K562 (cell line): ENCODE results near the gene BAIAP3. TPM values are rescaled to one million over a fixed set of nuclear protein-coding genes. Genes with fewer than 3 reads are reported as not detected.

Source experiments
- CEBPG ChIP-seq, 3 experiments: fragments of 200-800 bp in 1 of 3; sonication (Bioruptor generic) in 1 of 3; sonication (generic) in 1 of 3; formaldehyde crosslinking in 1 of 3; IDR thresholded peaks in 2 of 3; conservative IDR thresholded peaks in 1 of 3; 2 replicates each; pipeline versions ENCODE4 v1.6.1 to v1.8.0; 2016 to 2022; ENCODE audit warnings: missing compliant biosample characterization in 2 of 3, missing genetic modification characterization in 2 of 3, mild to moderate bottlenecking in 1 of 3, missing genetic modification reagents in 1 of 3
- E2F3 ChIP-seq: fragments of 250-450 bp; sonication (Bioruptor Pico); IDR thresholded peaks from 2 replicates; pipeline ENCODE4 v1.4.0; 2020; ENCODE audit warnings: mild to moderate bottlenecking
- NCOA4 ChIP-seq: fragments of 450-650 bp; IDR thresholded peaks from 2 replicates; pipeline ENCODE4 v1.6.1; 2018; ENCODE audit warnings: mild to moderate bottlenecking; ENCODE audit not compliant: partially characterized antibody
- SIN3B ChIP-seq: fragments of 450-650 bp; IDR thresholded peaks from 2 replicates; pipeline ENCODE4 v1.6.1; 2017; ENCODE audit warnings: low read depth, mild to moderate bottlenecking, moderate library complexity
- ZNF77 ChIP-seq: fragments of 250-450 bp; sonication (Bioruptor Pico); IDR thresholded peaks from 2 replicates; pipeline ENCODE4 v1.5.0; 2020
- polyA plus RNA-seq, 8 experiments: library from polyadenylated mRNA; depleted of rRNA in 4 of 8; stranded (reverse) in 5 of 8; unstranded in 3 of 8; fragments of >200 nt; fragmentation: Nextera tagmentation in 2 of 8; fragmentation: Illumina TruSeq in 1 of 8; extraction: Ambion mirVana in 2 of 8; extraction: Trizol in 1 of 8; gene quantifications; 2 replicates each; pipeline versions ENCODE4 v1.2.1 to v1.2.3, GENCODE V29; 2011 to 2014; ENCODE audit warnings: inconsistent platforms in 1 of 8, missing spikeins in 1 of 8
- total RNA-seq, 7 experiments: library from RNA; depleted of rRNA in 6 of 7; stranded (reverse); fragments of >200 nt in 6 of 7; fragmentation: Illumina TruSeq in 2 of 7; extraction: Trizol in 2 of 7; gene quantifications; 2 replicates each; pipeline versions ENCODE4 v1.2.1 to v1.2.3, GENCODE V29; 2011 to 2021; ENCODE audit warnings: low replicate concordance in 1 of 7
- TF ChIP-seq, protein P1 (sequence below): sonication (generic); formaldehyde crosslinking; IDR thresholded peaks from 2 replicates; pipeline ENCODE4 v1.8.0; 2023; ENCODE audit warnings: missing genetic modification reagents, mild to moderate bottlenecking, borderline replicate concordance
- TF ChIP-seq, protein P2 (sequence below): sonication (generic); formaldehyde crosslinking; IDR thresholded peaks from 2 replicates; pipeline ENCODE4 v1.9.0; 2022; ENCODE audit warnings: mild to moderate bottlenecking, missing genetic modification reagents

Gene BAIAP3
- total and polyA plus RNA-seq, 9 of the 15 experiments (the other 6 are each of a cell fraction or from before 2014, with no cell fraction given), result 0.03 to 4.5 (median 0.57) TPM; not detected in 1

DNA sequence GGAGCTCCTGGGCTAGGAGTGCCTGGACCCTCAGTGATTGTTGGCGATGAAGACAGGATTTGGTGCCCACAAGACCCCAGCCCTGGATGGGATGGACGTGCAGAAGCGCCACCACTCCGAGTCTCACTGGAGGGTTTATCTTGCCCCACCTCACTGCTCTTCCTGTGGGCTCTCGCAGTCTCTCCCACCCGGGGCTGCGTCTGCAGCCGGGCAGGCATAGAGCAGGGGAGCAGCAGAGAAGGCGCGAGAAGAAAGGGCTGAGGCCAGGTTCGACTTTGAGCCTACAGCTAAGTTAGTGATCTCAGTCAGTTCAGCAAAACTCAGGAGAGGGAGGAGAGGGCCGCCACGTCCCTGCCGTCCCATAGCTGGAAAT is 17.4 kb upstream of the BAIAP3 start (continued):
- TF ChIP-seq, protein P1, sequence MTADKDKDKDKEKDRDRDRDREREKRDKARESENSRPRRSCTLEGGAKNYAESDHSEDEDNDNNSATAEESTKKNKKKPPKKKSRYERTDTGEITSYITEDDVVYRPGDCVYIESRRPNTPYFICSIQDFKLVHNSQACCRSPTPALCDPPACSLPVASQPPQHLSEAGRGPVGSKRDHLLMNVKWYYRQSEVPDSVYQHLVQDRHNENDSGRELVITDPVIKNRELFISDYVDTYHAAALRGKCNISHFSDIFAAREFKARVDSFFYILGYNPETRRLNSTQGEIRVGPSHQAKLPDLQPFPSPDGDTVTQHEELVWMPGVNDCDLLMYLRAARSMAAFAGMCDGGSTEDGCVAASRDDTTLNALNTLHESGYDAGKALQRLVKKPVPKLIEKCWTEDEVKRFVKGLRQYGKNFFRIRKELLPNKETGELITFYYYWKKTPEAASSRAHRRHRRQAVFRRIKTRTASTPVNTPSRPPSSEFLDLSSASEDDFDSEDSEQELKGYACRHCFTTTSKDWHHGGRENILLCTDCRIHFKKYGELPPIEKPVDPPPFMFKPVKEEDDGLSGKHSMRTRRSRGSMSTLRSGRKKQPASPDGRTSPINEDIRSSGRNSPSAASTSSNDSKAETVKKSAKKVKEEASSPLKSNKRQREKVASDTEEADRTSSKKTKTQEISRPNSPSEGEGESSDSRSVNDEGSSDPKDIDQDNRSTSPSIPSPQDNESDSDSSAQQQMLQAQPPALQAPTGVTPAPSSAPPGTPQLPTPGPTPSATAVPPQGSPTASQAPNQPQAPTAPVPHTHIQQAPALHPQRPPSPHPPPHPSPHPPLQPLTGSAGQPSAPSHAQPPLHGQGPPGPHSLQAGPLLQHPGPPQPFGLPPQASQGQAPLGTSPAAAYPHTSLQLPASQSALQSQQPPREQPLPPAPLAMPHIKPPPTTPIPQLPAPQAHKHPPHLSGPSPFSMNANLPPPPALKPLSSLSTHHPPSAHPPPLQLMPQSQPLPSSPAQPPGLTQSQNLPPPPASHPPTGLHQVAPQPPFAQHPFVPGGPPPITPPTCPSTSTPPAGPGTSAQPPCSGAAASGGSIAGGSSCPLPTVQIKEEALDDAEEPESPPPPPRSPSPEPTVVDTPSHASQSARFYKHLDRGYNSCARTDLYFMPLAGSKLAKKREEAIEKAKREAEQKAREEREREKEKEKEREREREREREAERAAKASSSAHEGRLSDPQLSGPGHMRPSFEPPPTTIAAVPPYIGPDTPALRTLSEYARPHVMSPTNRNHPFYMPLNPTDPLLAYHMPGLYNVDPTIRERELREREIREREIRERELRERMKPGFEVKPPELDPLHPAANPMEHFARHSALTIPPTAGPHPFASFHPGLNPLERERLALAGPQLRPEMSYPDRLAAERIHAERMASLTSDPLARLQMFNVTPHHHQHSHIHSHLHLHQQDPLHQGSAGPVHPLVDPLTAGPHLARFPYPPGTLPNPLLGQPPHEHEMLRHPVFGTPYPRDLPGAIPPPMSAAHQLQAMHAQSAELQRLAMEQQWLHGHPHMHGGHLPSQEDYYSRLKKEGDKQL (CRISPR knock-in tag), result no peak
- TF ChIP-seq, protein P2, sequence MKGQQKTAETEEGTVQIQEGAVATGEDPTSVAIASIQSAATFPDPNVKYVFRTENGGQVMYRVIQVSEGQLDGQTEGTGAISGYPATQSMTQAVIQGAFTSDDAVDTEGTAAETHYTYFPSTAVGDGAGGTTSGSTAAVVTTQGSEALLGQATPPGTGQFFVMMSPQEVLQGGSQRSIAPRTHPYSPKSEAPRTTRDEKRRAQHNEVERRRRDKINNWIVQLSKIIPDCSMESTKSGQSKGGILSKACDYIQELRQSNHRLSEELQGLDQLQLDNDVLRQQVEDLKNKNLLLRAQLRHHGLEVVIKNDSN (CRISPR knock-in tag), result no peak
- TF ChIP-seq E2F3, result no peak
- TF ChIP-seq CEBPG (CRISPR knock-in tag; IDR thresholded peaks at IDR 0.05), result no peak
- no peak for TF ChIP-seq CEBPG (tag; conservative IDR thresholded peaks at IDR 0.05 in 1 of 2, IDR thresholded peaks at IDR 0.05 in 1 of 2)
- no peak for TF ChIP-seq NCOA4
- TF ChIP-seq SIN3B, result no peak
- no peak for TF ChIP-seq ZNF77 (CRISPR knock-in tag)
